Stimulated activated CD8-positive, alpha-beta memory T cell treated with anti-CD3 and anti-CD28 coated beads, Interleukin-4, amount 100 ng/mL, for 48 hours (primary cell): ENCODE results near the gene VAMP2.

Experiments used
- DNase-seq: peaks from one replicate; pipeline ENCODE4 v3.0.0-alpha.2; 2020

VAMP2 gene

DNA sequence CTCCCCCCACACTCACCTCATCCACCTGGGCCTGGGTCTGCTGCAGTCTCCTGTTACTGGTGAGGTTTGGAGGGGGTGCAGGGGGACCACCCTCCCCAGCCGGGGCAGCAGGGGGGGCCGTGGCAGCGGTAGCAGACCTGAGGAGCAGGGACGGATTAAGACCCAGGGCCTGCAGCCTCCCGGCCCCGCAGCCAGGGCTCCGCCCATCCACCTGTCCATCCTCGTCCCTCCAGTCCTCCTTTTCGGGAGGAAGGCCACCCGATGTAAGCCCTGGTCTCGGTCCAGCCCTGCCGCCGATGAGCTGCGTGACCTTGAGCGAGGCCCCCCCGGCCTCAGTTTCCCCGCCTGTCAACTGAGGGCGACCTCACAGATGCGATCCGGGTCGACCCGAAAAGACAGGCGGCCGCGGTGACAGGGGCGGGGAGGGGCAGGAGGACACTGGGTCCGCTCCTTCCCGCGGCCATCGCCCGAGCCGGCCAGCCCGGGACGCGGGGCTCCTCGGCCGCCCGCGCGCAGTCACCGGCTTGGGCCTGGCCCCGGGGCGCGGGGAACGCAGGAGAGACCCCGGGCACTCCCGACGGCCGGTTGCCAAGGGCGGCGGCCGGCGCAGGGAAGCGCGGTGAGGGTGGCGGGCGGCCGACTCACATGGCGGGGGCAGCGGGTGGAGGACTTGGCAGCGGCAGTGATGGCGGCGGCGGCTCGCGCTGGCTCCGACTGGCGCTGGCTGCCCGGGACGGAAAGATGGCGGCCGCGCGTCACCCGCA lies at the start of gene VAMP2:
TSS of gene VAMP2 (minus strand) at position 716 of the 764 bp plus-strand sequence. CDS start at position 647, 69 bp downstream.
- DNase-seq, result peak; percentile 84

DNA sequence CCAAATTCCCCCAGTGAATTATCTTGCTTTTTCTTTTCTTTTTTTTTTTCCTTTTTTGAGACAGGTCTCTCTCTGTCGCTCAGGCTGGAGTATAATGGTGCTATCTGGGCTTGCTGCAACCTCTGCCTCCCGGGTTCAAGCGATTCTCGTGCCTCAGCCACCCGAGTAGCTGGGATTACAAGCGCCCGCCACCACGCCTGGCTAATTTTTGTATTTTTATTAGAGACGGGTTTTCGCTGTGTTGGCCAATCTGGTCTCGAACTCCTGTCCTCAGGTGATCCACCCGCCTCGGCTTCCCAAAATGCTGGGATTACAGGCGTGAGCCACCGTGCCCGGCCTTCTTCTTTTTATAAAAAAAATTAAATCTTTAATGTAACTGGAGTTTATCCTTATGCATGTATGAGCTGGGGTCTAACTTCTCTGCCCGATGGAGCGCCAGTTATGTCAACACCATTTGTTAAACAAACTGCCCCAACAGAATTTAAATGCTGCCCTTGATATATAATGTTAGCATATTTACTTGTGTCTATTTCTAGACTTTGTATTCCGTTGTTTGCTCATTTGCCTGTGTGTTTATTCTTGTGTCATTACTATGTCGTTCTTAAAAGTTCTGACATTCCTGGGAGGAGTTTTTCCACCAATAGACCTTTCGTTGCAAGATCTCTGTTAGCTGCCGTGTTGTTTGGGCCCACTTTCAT lies 48.2 kb upstream of the VAMP2 start:
- peak; percentile 55 for DNase-seq

DNA sequence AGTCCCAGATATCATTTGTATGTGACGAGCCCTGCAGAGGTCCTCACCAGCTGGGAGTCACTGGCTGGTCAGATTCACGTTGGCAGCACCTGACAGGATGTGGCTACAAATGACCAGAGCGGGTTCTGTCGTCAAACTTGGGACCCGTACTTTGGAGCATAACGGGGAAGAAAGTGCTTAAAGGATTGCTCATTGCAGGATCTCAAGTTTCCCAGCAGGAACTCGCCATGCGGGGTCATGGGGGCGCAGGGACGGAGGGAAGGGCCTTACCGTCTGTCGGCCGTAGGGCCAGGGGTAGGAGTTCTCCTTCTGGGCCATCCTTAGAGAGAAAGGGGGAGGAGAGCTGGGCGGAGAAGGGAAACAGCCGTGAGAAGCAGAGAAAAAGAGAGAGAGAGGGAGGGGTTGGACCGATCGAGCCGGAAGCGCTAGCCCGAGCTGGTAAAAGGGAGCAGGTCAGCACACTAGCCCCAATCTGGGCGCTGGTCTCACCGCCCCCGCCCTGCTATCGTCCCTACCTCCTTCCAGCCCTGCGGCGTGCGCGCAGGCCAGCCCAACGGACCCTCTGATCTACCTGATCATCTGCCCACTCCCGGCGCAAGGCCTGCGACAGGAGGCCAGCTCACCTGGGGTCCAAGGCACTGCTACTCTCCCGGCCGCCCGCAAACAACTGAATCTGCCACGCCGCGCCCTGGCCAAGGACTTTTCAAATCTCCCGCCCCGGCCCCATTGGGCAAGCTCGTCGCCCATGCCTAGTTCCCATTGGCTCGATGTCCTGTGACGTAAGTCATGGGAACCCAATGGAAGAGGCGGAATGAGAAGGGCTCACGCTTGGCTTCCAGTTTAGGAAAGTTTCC lies 47.4 kb upstream of the VAMP2 start, which contains the start of gene AURKB:
TSS of gene AURKB (minus strand) at position 669 of the 854 bp plus-strand sequence. CDS start at position 318, 351 bp downstream.
- DNase-seq, result peak; percentile 95

DNA sequence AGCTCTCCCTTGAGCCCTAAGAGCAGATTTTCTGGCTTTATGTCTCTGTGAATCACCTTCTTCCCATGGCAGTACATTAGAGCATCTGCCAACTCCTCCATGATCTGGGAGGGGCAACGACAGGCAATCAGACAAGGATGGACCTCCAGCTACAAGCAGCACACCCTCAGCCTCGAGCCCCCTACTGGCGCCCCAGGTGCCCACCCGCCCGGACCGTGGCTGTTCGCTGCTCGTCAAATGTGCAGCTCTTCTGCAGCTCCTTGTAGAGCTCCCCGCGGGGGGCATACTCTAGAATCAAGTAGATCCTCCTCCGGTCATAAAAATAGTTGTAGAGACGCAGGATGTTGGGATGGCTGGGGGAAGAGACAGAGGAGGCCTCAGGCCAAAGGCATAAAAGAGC lies 43.8 kb upstream of the VAMP2 start:
- no peak for DNase-seq

GRCh38 chr17:8204761-8205555 lies 42.2 kb upstream of the VAMP2 start:
- DNase-seq, result no peak

DNA sequence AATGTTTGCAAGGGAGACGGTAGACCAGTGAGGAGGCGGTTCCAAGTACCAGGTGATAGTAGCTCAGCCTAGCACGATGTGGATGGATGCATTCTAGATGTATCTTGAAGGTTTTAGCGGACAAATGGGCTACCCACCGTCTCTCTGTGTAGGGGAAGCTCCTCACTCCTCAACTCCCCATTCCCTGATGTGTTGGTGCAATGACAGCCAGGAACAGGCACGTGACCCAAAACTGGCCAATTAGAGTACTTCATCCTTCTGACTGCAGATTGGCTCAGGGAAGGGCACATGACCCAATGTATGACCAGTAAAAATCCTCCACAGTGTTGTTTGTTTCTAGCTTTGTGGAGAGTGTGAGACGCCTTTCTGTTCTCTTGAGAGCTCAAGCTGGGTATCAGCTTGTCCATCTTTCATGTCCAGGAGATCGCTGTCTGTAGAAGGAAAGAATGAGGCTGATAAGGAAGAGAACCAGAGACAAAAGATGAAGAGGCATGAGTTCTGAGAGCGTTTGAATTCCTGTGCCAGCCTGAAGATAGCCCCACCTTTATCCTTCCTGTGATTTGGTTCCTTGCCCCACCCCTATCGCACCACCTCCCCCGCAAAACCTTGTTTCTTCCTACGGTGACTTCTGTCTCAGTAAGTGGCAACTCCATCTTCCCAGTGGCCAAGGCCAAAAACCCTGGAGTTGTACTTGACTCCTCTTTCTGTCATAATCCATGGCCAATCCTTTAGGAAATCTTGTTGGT lies 29.5 kb upstream of the VAMP2 start:
- DNase-seq, result peak; percentile 69

GRCh38 chr17:8190506-8190905 lies 27.8 kb upstream of the VAMP2 start:
- no peak for DNase-seq

- DNase-seq, result peak; percentile 94
These were observed 27.1 kb upstream of the VAMP2 start, which contains the start of gene BORCS6 for GRCh38 chr17:8189711-8190477. TSS of gene BORCS6 (minus strand) at chr17:8190180. CDS start at chr17:8190140, 40 bp downstream.

DNA sequence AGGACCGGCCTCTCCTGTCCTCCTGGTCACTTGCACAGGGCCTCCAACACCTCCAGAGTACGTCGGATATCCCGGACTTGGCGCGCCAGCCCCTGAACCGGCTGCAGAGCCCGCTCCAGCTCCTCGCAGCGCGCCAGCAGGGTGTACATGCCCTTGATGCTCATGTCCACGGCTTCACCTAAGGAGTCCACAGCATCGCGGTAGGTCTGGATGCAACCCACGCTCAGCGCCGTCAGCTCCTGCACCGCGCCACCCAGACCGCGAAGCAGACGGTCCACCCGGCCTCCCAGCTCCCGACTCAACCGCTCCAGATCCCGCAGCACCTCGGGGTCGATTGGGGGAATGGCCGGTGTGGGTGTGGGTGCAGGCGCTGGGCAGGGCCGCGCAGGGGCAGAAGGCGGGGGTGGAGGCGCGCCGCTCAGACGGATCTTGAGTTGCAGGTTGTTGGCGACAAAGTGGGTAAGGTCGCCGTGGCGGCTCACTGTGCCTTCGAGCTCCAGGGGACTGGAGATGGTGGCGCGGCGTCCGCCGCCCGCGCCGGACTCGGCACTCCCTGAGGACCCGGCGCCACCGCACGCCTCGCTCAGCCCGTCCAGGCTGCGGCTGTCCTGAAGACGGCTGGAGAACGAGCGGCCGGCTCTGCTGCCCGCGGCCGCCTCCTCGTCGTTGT lies 26.4 kb upstream of the VAMP2 start:
- DNase-seq, result peak; percentile 41

DNA sequence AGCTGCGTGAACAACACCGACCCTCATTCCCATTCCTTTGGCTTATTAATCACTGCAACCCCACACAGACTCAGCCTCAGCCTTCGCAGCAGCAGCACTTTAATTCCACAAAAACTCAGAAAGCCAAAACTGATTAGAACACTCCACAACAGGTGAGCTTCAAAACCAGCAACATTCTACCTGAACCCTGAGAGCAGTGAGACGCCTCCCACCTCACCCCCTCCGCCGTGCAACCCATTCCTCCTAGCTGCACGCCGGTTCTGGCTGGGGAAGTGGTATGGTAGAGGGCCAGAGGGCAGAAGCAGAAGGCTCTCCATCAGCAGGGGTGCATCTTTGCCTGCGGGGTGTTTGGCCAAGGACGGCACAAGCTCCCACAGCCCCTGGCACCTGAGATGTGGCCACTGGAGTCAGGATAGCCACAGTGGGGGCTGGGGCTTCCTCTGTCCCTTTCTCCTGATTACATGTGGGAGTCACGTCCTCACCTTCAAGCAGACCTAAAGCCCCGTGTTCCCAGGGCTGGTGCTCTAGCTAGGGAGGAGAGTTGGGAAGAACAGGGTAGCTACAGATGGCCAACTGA lies 25.6 kb upstream of the VAMP2 start:
- DNase-seq, result no peak

DNA sequence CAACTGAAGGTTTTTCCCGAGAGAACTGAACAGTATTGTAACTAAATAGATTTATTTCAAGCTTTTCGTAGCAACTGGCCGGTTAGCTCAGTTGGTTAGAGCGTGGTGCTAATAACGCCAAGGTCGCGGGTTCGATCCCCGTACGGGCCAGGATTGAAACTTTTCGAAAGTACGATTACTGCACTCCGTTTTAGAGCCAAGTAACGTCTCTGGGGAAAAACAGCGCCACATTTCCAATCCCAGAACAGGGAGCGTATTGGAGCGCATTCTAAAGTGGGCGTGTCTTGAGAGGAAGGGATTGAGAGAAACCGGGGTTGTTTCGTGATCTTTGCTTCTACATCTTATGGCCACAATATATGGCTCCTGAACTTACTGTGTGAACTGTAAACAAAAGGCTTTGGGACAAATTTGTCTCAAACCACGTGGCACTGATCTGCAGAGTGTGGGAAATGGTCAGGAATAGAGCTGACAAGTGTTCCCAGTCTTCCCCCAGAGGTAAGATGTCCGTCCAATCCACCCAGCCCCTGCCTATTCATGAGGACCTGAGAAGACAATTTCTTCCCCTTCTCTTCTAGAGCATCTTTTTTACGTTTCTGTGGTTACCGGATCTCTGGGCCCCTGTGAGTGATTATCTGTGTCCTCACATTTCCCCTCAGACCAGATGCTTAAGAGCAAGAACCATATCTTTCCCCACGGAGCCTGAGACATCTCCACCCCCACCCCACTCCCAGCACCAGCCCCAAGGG lies 24.9 kb upstream of the VAMP2 start:
- DNase-seq, result peak; percentile 98

- peak; percentile 100 for DNase-seq
These were observed 24.2 kb upstream of the VAMP2 start for GRCh38 chr17:8186787-8187516.

- no peak for DNase-seq
These were observed 23.7 kb upstream of the VAMP2 start for GRCh38 chr17:8186446-8186786.

GRCh38 chr17:8185582-8186445 lies 23.1 kb upstream of the VAMP2 start:
- peak; percentile 99 for DNase-seq

GRCh38 chr17:8176998-8177731 lies 14.4 kb upstream of the VAMP2 start:
- DNase-seq, result no peak

DNA sequence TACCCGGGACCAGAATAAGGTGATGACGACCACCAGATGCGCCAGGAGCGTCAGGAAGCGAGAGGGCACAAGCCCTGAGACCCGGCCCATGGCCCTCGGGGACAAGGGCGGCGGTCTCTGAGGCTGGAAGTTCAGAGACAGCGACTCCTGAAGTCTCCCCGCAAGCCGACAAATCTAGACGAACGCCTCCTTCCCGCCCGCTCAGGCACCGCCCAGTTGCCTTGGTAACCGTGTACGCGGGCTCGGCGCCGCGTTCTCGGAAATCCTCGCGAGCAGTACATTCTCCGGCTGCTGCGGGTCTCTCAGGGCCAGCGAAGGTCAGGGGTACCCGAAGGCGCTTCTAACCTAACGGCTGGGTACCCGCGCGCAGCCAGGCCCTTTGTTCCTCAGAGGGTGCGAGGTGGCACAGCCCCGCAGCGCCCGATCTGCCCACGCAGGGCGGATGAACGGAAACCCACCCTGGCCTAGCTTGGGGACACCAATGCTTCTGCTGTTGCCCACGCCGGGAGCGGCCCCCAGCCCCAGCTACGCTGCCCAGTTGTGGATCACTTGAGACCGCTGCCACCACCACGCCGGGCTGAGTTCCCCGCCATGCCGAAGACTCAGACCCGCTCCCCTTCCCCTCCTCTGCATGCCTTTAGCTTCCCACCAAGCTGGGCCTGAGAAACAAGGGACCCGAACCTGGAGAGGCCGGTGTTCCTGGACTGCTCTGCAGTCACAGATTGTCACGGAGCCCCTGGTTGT lies 13.6 kb upstream of the VAMP2 start, which contains the start of gene TMEM107:
TSS of gene TMEM107 (minus strand) at position 184 of the 744 bp plus-strand sequence. CDS start at position 90, 94 bp downstream.
- DNase-seq, result peak; percentile 92
